Gastroesophageal sphincter (tissue), 4 donors: ENCODE data around the gene TXLNB. TPM values are rescaled to one million over a fixed set of nuclear protein-coding genes. Genes with fewer than 3 reads are reported as not detected.

Source experiments
- ATAC-seq: fragments of 150-250 bp; one replicate; pipeline ENCODE4 v1.9.1; 2016; ENCODE audit warnings: mild to moderate bottlenecking, moderate library complexity
- H3K27ac ChIP-seq, 4 donors: fragments of 200-600 bp; sonication (generic) in 3 of 4; 1 replicate in 3 of 4; 2 replicates in 1 of 4; pipeline ENCODE4 v1.5.1; 2016 to 2019
- H3K27me3 ChIP-seq: fragments of 200-600 bp; sonication (generic); one replicate; pipeline ENCODE4 v1.5.1; 2019
- H3K36me3 ChIP-seq, 2 donors: fragments of 200-600 bp; sonication (generic); one replicate each; pipeline ENCODE4 v1.5.1; 2019; ENCODE audit warnings: control low read depth in 1 of 2
- H3K4me1 ChIP-seq, 3 donors: fragments of 200-600 bp; sonication (generic); 1 replicate in 2 of 3; 2 replicates in 1 of 3; pipeline ENCODE4 v1.5.1; 2016 to 2019; ENCODE audit warnings: control low read depth in 2 of 3
- H3K4me3 ChIP-seq, 2 donors: fragments of 200-600 bp; sonication (generic); one replicate each; pipeline ENCODE4 v1.5.1; 2019; ENCODE audit warnings: mild to moderate bottlenecking in 1 of 2, moderate library complexity in 1 of 2
- H3K9me3 ChIP-seq, 3 donors: fragments of 200-600 bp; sonication (generic); one replicate each; pipeline ENCODE4 v1.5.1; 2017 to 2019; ENCODE audit warnings: control low read depth in 2 of 3
- EP300 ChIP-seq: sonication (generic); formaldehyde crosslinking; IDR thresholded peaks from one replicate; pipeline ENCODE4 v1.6.1; 2017; ENCODE audit warnings: antibody characterized with exemption, mild to moderate bottlenecking
- POLR2A ChIP-seq, 2 donors: fragments of 450-650 bp; IDR thresholded peaks; one replicate each; pipeline ENCODE4 v1.6.1; 2017; ENCODE audit warnings: antibody characterized with exemption in 2 of 2, mild to moderate bottlenecking in 2 of 2, moderate library complexity in 1 of 2
- POLR2AphosphoS5 ChIP-seq: sonication (generic); formaldehyde crosslinking; IDR thresholded peaks from one replicate; pipeline ENCODE4 v1.6.1; 2017; ENCODE audit warnings: antibody characterized with exemption
- WGBS, 2 donors: methylation state at CpG; one replicate each; pipeline ENCODE4 v1.1.5; 2018; ENCODE audit warnings: low coverage in 1 of 2; 5-methylcytosine and 5-hydroxymethylcytosine counted together
- total RNA-seq, 4 donors: library from RNA; depleted of rRNA; stranded (reverse); fragments of >200 nt; gene quantifications; one replicate each; pipeline ENCODE4 v1.1.0, GENCODE V29; 2016
- TF ChIP-seq, protein P1 (sequence below), 4 experiments: fragments of 200-600 bp in 2 of 4; fragments of 450-650 bp in 2 of 4; sonication (generic) in 1 of 4; IDR thresholded peaks; one replicate each; pipeline ENCODE4 v1.5.1; 2017 to 2019; ENCODE audit warnings: antibody characterized with exemption in 4 of 4, mild to moderate bottlenecking in 2 of 4, moderate library complexity in 2 of 4

Gene TXLNB
- total RNA-seq, 4 donors from 2014 or later: 0.67 to 5.4 (median 2.6) TPM

GRCh38 chr6:139270249-139270648, 21.5 kb downstream of the TXLNB start:
- Histone ChIP-seq H3K4me3 (no peak overlapping the region), H3K27ac (peak overlapping the region in 1 of 4 donors; percentile 19), H3K27me3 (no peaks in the 10 kb centered on the region), H3K9me3 (no peaks in the 10 kb centered on the region), H3K36me3 (no peaks in the 10 kb centered on the region), H3K4me1 (no peaks in the 10 kb centered on the region)
- no peak for ATAC-seq
- TF ChIP-seq POLR2A (IDR thresholded peaks at IDR 0.05): no peak
- TF ChIP-seq, protein P1, sequence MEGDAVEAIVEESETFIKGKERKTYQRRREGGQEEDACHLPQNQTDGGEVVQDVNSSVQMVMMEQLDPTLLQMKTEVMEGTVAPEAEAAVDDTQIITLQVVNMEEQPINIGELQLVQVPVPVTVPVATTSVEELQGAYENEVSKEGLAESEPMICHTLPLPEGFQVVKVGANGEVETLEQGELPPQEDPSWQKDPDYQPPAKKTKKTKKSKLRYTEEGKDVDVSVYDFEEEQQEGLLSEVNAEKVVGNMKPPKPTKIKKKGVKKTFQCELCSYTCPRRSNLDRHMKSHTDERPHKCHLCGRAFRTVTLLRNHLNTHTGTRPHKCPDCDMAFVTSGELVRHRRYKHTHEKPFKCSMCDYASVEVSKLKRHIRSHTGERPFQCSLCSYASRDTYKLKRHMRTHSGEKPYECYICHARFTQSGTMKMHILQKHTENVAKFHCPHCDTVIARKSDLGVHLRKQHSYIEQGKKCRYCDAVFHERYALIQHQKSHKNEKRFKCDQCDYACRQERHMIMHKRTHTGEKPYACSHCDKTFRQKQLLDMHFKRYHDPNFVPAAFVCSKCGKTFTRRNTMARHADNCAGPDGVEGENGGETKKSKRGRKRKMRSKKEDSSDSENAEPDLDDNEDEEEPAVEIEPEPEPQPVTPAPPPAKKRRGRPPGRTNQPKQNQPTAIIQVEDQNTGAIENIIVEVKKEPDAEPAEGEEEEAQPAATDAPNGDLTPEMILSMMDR (IDR thresholded peaks at IDR 0.05): no peak
- WGBS, 2 donors: 90% methylated on average over 5 of the region's 5 CpGs

DNA sequence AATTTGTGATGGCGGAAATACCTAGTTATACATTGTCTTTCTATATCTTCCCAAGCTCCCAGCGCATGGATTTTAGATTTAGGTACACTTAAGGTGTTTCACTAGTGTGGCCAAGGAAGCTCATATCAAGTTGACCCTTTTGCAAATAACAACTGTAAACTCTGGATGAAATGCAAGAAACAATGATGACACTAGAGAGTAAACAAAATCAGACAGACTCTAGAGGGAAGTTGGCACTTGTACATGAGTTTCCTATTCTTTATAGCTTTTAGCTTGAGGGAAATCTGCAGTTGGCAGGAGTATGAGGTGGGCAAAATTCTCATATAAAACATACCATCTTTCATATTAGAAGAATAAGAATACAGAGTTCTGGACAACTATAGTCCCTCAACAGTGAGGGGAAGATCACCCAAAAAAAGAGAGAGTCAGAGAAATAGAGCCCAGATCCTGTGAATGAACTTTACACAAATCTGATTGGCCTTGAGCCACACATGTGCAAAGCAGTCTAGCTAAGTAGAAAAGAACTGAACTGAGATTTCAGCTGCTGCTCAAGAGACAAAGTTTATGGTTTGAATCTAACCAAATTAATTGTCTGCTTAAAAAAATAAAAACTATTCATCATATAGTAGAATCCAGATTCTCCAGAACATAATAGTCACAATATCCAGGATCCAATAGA, 26.1 kb downstream of the TXLNB start:
- H3K4me1 ChIP-seq: no peaks in the 10 kb centered on the region
- 94 to 100% methylated on average over 2 of the region's 2 CpGs for WGBS, 2 donors
- TF ChIP-seq EP300: no peak
- TF ChIP-seq, protein P1 (IDR thresholded peaks at IDR 0.05): no peak
- no peak for TF ChIP-seq POLR2AphosphoS5
- TF ChIP-seq POLR2A (IDR thresholded peaks at IDR 0.05): no peak
- no peak for ATAC-seq
- H3K9me3 ChIP-seq: no peaks in the 10 kb centered on the region
- no peaks in the 10 kb centered on the region for H3K36me3 ChIP-seq
- H3K27ac ChIP-seq: no peak overlapping the region
- H3K27me3 ChIP-seq: no peaks in the 10 kb centered on the region
- no peak overlapping the region for H3K4me3 ChIP-seq

DNA sequence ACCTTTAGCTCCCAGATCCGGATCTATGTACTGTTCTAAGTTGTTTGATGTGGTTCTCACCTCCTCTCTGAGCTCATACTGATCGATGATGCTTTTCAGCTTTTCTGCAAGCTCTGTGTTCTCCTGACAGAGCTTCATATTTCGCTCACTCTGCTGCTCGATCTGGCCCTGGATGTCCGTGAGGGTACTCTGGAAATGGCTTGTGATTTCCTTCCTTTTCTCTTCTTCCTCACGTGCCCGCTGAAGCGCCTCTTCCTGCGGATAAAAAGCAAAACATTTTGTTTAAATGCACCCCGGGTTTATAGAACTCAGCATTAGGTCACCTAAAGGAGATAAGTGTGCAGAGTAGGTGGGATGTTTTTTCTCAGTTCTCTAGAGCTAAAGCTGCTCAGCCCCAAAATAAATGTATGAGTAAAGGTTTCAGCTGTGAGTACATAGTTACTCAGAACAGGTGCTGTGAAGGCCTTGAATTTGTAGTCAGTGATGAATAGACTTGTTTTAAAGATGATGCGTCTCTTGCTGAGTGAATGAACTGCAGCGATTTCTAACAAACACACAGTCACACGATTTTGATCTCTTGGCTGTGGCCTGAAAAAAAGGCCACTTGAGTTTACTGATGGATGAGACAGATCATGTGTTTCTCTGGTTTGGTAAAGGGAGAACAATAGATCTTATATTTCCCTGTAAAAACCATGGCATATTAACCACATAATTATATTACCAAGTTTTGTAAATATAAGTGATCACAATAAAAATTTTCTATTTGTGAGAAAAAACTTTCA, 29.1 kb downstream of the TXLNB start:
- TF ChIP-seq POLR2AphosphoS5 (no peak), POLR2A (IDR thresholded peaks at IDR 0.05) (no peak), EP300 (no peak)
- TF ChIP-seq, protein P1 (IDR thresholded peaks at IDR 0.05): no peak
- H3K9me3 ChIP-seq: no peaks in the 10 kb centered on the region
- no peak for ATAC-seq
- 63 to 64% methylated on average over 10 to 13 of the region's 13 CpGs for WGBS, 2 donors
- H3K27me3 ChIP-seq: no peaks in the 10 kb centered on the region
- no peaks in the 10 kb centered on the region for H3K4me1 ChIP-seq
- no peak overlapping the region for H3K4me3 ChIP-seq
- no peaks in the 10 kb centered on the region for H3K36me3 ChIP-seq
- H3K27ac ChIP-seq: no peak overlapping the region

- no peaks in the 10 kb centered on the region for H3K36me3 ChIP-seq
- H3K4me1 ChIP-seq: no peaks in the 10 kb centered on the region
- H3K27ac ChIP-seq: no peak overlapping the region
- no peaks in the 10 kb centered on the region for H3K27me3 ChIP-seq
- TF ChIP-seq POLR2A (IDR thresholded peaks at IDR 0.05) (no peak), POLR2AphosphoS5 (no peak), EP300 (no peak)
- TF ChIP-seq, protein P1 (IDR thresholded peaks at IDR 0.05): no peak
- no peak for ATAC-seq
- 63 to 89% methylated on average over 3 to 4 of the region's 5 CpGs for WGBS, 2 donors
- no peaks in the 10 kb centered on the region for H3K9me3 ChIP-seq
- H3K4me3 ChIP-seq: no peak overlapping the region
Measured at GRCh38 chr6:139257821-139258398, 33.9 kb downstream of the TXLNB start.
